Measurements from ENCODE around the gene RNU1-4. TPM values are rescaled to one million over a fixed set of nuclear protein-coding genes. Genes with fewer than 3 reads are reported as not detected.
"Not testable (repeated sequence)": the region's sequence is repeated elsewhere in the genome, so short reads cannot be mapped to it uniquely, and the experiment has no call there.

Gene RNU1-4
- polyA plus RNA-seq, 1 of the 3 experiments (the other 2 are of a cell fraction) = not detected

DNA sequence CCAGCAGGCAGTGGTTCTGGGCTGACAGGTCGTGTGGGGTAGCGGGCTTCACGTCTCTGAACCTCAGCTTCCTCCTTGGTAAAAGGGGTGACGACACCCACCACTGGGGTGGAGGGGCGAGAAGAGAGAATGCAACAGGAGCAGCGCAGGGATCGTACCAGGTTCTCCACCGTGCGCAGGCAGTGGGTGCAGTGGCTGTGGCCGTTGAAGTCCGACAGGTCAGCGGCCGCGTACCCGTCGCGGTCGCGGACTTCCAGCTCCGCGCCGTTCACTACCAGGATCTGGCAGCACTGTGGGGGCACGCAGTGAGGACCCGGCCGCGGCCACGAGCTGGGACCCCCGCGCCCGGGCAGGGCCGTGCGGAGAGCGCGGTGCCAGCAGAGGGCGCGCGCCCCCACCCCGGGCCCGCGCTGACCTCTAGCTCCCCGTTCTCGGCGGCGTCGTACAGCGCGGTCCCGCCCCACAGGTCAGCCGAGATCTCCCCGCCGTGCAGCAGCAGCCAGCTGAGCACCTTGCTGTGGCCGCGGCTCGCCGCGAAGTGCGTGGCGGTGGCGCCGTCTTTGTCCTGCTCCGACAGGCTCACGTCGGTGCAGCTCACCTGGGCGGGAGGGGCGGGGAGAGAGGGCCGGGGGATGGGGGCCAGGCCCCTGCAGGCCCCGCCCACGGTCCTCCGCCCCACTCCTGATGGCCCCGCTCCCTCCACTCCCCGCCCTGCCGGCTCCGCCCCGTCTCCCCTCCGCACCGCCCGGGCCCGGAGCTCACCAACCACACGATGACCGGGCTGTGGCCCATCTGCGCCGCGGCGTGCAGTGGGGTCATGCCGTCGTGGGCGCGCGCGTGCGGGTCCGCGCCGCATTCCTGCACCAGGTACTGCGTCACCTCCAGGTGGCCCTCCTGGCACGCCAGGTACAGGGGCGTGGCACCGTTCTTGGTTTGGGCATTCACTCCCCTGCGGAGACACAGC, 32.9 kb upstream of the RNU1-4 start:
- not testable (repeated sequence) for H3K79me2 ChIP-seq (ENCODE audit: insufficient read depth); H3K4me1 ChIP-seq (ENCODE audit: control insufficient read depth in 1 of 2, insufficient read depth in 2 of 2, low read depth in 1 of 2, low read length in 1 of 2); H3K27ac ChIP-seq (ENCODE audit: low read depth in 2 of 2, low read length in 1 of 2); H3K9me2 ChIP-seq; H3K9me3 ChIP-seq; H4K20me1 ChIP-seq (ENCODE audit: insufficient read depth); H3K36me3 ChIP-seq (replicated peaks in 1 of 2; ENCODE audit: control insufficient read depth in 1 of 2, insufficient read depth in 2 of 2, low read length in 1 of 2); H3K27me3 ChIP-seq (ENCODE audit: insufficient read depth); H2AFZ ChIP-seq (ENCODE audit: low read depth); H3F3A ChIP-seq (replicated peaks; ENCODE audit: insufficient read depth); H3K4me2 ChIP-seq; H3K9ac ChIP-seq
- H3K4me3 ChIP-seq (ENCODE audit: low read depth in 2 of 2, low read length in 1 of 2) = peak overlapping the region in 1 of 2 experiments; percentile 27; a peak in 1 of 4 replicates
- ChIA-PET POLR2A (interaction anchor here (1.5 kb wide), 1 partner anchor 198 kb away, joined by 4 read pairs; no protein-coding TSS in a partner anchor), CTCF (interaction anchor here (0.6 to 7.3 kb wide), 25 partner anchors 8 to 240 kb away, joined by 3 to 70 read pairs (median 4); no protein-coding TSS in a partner anchor)
- TF ChIP-seq, protein P1, sequence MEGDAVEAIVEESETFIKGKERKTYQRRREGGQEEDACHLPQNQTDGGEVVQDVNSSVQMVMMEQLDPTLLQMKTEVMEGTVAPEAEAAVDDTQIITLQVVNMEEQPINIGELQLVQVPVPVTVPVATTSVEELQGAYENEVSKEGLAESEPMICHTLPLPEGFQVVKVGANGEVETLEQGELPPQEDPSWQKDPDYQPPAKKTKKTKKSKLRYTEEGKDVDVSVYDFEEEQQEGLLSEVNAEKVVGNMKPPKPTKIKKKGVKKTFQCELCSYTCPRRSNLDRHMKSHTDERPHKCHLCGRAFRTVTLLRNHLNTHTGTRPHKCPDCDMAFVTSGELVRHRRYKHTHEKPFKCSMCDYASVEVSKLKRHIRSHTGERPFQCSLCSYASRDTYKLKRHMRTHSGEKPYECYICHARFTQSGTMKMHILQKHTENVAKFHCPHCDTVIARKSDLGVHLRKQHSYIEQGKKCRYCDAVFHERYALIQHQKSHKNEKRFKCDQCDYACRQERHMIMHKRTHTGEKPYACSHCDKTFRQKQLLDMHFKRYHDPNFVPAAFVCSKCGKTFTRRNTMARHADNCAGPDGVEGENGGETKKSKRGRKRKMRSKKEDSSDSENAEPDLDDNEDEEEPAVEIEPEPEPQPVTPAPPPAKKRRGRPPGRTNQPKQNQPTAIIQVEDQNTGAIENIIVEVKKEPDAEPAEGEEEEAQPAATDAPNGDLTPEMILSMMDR (IDR thresholded peaks at IDR 0.05) = 0 out of 2 replicates have a peak, but pooled peaks have one; percentile 9
- WGBS (ENCODE audit: low lambda C conversion rate) = no CpG with 5 or more reads among the region's 99 CpGs
- peak; percentile 29 for DNase-seq

DNA sequence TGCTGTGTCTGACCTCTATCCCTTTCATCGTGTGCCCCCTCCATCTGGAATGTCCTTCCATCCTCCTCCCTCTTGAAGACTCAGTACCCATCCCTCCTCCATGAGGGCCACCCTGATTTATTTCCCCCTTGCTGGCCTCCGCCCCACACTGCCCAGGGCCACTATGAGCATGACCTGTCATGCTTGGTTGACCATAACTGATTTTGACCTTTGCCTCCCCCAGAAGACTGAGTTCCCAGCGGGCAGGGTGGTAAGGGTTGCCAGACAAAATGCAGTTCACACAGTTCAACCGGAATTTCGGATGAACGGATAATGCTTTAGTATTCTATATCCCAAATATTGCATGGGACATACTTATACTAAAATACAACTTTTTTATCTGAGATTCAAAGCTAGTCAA, 31.6 kb upstream of the RNU1-4 start:
- H3K27ac ChIP-seq (ENCODE audit: low read depth in 2 of 2, low read length in 1 of 2); H3K9ac ChIP-seq; H3K4me3 ChIP-seq (ENCODE audit: low read depth in 2 of 2, low read length in 1 of 2); H3K27me3 ChIP-seq (ENCODE audit: insufficient read depth); H3K36me3 ChIP-seq (replicated peaks in 1 of 2; ENCODE audit: control insufficient read depth in 1 of 2, insufficient read depth in 2 of 2, low read length in 1 of 2); H3K4me1 ChIP-seq (ENCODE audit: control insufficient read depth in 1 of 2, insufficient read depth in 2 of 2, low read depth in 1 of 2, low read length in 1 of 2); H3K79me2 ChIP-seq (ENCODE audit: insufficient read depth); H4K20me1 ChIP-seq (ENCODE audit: insufficient read depth); H3K9me3 ChIP-seq; H3K4me2 ChIP-seq; H2AFZ ChIP-seq (ENCODE audit: low read depth); H3F3A ChIP-seq (replicated peaks; ENCODE audit: insufficient read depth); DNase-seq; H3K9me2 ChIP-seq: not testable (repeated sequence)
- ChIA-PET POLR2A (interaction anchor here (1.5 kb wide), 1 partner anchor 196 kb away, joined by 4 read pairs; no protein-coding TSS in a partner anchor), CTCF (interaction anchor here (0.6 to 7.3 kb wide), 14 partner anchors 9 to 239 kb away, joined by 3 to 70 read pairs (median 6); no protein-coding TSS in a partner anchor)
- no CpG with 5 or more reads among the region's 6 CpGs for WGBS (ENCODE audit: low lambda C conversion rate)

DNA sequence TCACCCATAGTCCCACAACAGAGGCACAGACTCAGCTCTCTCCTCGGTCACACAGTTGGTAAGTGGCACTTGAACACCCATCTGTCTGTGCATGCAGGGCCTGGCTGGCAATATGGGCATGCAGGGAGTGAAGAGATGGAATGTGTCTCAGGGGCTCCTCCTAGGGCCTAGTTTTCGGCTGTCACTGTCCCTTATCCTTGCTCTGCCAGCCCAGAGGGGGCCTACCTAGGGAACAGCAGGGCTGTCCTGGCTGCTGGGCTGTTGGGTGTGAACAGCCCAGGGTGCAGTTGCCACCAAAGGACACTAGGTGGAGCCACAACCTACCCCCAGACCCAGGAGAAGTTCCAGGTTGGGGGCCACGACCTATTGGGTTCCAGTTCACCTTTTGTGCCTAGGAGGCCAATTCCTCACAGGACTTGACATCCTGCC, 30.6 kb upstream of the RNU1-4 start:
- WGBS (ENCODE audit: low lambda C conversion rate) = 43% methylated on average over 2 of the region's 3 CpGs
- TF ChIP-seq, protein P1 (IDR thresholded peaks at IDR 0.05) = peak; percentile 54
- H3F3A ChIP-seq (replicated peaks; ENCODE audit: insufficient read depth); H3K36me3 ChIP-seq (replicated peaks in 1 of 2; ENCODE audit: control insufficient read depth in 1 of 2, insufficient read depth in 2 of 2, low read length in 1 of 2); H3K9me2 ChIP-seq; H4K20me1 ChIP-seq (ENCODE audit: insufficient read depth); H3K4me3 ChIP-seq (ENCODE audit: low read depth in 2 of 2, low read length in 1 of 2); H3K27ac ChIP-seq (ENCODE audit: low read depth in 2 of 2, low read length in 1 of 2); H3K9me3 ChIP-seq; H3K79me2 ChIP-seq (ENCODE audit: insufficient read depth); H2AFZ ChIP-seq (ENCODE audit: low read depth); POLR2A ChIA-PET; H3K4me1 ChIP-seq (ENCODE audit: control insufficient read depth in 1 of 2, insufficient read depth in 2 of 2, low read depth in 1 of 2, low read length in 1 of 2); DNase-seq; H3K4me2 ChIP-seq; H3K27me3 ChIP-seq (ENCODE audit: insufficient read depth); H3K9ac ChIP-seq: not testable (repeated sequence)
- CTCF ChIA-PET = interaction anchor here (0.6 to 7.3 kb wide), 13 partner anchors 8 to 238 kb away, joined by 3 to 70 read pairs (median 6); partner anchors contain the start of gene CROCC

DNA sequence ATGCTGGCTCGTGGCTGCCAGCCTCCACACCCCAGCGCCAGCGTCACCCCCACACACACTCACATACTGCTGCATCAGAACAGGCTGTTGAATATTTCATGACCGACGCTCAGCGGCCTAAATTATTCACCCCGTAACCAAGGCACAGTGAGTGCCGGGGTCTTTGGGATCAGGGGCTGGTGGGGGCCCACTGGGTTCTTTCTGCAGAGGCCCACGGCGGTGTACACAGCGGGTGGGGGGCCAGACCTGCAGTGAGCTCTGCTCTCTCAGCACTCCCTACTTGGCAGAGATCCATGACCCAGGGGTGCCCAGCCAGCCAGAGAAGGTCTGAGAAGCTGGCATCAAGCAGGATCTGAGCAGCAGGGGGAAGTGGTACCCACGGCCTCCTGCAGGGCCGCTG, 29.7 kb upstream of the RNU1-4 start:
- H3K9me2 ChIP-seq; H3K4me2 ChIP-seq; H3K27ac ChIP-seq (ENCODE audit: low read depth in 2 of 2, low read length in 1 of 2); H3F3A ChIP-seq (replicated peaks; ENCODE audit: insufficient read depth); H3K4me3 ChIP-seq (ENCODE audit: low read depth in 2 of 2, low read length in 1 of 2); H3K36me3 ChIP-seq (replicated peaks in 1 of 2; ENCODE audit: control insufficient read depth in 1 of 2, insufficient read depth in 2 of 2, low read length in 1 of 2); H2AFZ ChIP-seq (ENCODE audit: low read depth); H3K9ac ChIP-seq; H3K9me3 ChIP-seq; H3K27me3 ChIP-seq (ENCODE audit: insufficient read depth); H3K79me2 ChIP-seq (ENCODE audit: insufficient read depth); H4K20me1 ChIP-seq (ENCODE audit: insufficient read depth); H3K4me1 ChIP-seq (ENCODE audit: control insufficient read depth in 1 of 2, insufficient read depth in 2 of 2, low read depth in 1 of 2, low read length in 1 of 2); DNase-seq: not testable (repeated sequence)
- WGBS (ENCODE audit: low lambda C conversion rate) = 74% methylated on average over 9 of the region's 13 CpGs
- POLR2A ChIA-PET = interaction anchor here (1.5 kb wide), 1 partner anchor 195 kb away, joined by 4 read pairs; no protein-coding TSS in a partner anchor
- CTCF ChIA-PET = interaction anchor here (0.6 to 7.3 kb wide), 9 partner anchors 11 to 98 kb away, joined by 3 to 70 read pairs (median 4); partner anchors contain the start of gene NBPF1

DNA sequence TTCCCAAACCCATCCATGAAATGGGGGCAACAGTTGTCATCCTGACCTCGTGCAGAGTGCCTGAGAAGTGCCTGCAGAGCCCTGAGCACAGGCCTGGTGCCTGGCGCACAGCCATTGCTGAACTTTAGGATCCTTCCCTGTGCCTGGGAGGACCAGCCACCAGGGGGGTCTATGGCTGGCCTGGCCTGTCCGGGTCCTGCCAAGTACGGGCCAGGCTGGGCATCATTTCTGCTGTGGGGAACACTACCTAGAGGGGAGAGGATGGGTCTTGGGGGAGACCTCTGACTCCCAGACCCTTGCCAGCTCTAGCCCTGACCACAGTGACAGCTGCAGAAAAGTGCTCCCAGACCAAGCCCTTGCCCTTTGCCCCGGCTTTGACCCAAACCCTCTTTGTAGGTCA, 28.2 kb upstream of the RNU1-4 start:
- H3K9me2 ChIP-seq; H2AFZ ChIP-seq (ENCODE audit: low read depth); H3K27me3 ChIP-seq (ENCODE audit: insufficient read depth); H3K4me2 ChIP-seq; H3K79me2 ChIP-seq (ENCODE audit: insufficient read depth); H3K9me3 ChIP-seq; H3K27ac ChIP-seq (ENCODE audit: low read depth in 2 of 2, low read length in 1 of 2); H3K4me1 ChIP-seq (ENCODE audit: control insufficient read depth in 1 of 2, insufficient read depth in 2 of 2, low read depth in 1 of 2, low read length in 1 of 2); H3K4me3 ChIP-seq (ENCODE audit: low read depth in 2 of 2, low read length in 1 of 2); H3F3A ChIP-seq (replicated peaks; ENCODE audit: insufficient read depth); DNase-seq; H4K20me1 ChIP-seq (ENCODE audit: insufficient read depth); POLR2A ChIA-PET; H3K9ac ChIP-seq; H3K36me3 ChIP-seq (replicated peaks in 1 of 2; ENCODE audit: control insufficient read depth in 1 of 2, insufficient read depth in 2 of 2, low read length in 1 of 2): not testable (repeated sequence)
- CTCF ChIA-PET = interaction anchor here (0.9 to 7.3 kb wide), 2 partner anchors 14 to 87 kb away, joined by 3 to 70 read pairs; no protein-coding TSS in a partner anchor
- WGBS (ENCODE audit: low lambda C conversion rate) = 62% methylated on average over 2 of the region's 5 CpGs

All from SK-N-SH (cell line).